H9 (cell line): Measurements from ENCODE around the gene LPP. TPM values are rescaled to one million over a fixed set of nuclear protein-coding genes. Genes with fewer than 3 reads are reported as not detected.
A peak's percentile ranks its signal among the peaks of the same experiment; 100 is the strongest.

Experiments used
- DNase-seq: peaks from one replicate; pipeline ENCODE4 v3.0.0-alpha.2; 2017
- H2AFZ ChIP-seq: one replicate; pipeline ENCODE4 v1.6.1; 2013; ENCODE audit warnings: mild to moderate bottlenecking, low read length, control low read depth, moderate library complexity
- H2AK5ac ChIP-seq: 2 replicates; pipeline ENCODE4 v1.6.1; 2013; ENCODE audit warnings: low read length, control low read depth, mixed read lengths; ENCODE audit not compliant: insufficient read length
- H2BK120ac ChIP-seq: one replicate; pipeline ENCODE4 v1.6.1; 2013; ENCODE audit warnings: low read depth, mild to moderate bottlenecking, low read length, control low read depth, inconsistent platforms; ENCODE audit not compliant: poor library complexity, severe bottlenecking
- H2BK12ac ChIP-seq: 2 replicates; pipeline ENCODE4 v1.6.1; 2013; ENCODE audit warnings: low read length, control low read depth, mixed read lengths, low read depth; ENCODE audit not compliant: insufficient read length
- H2BK15ac ChIP-seq: 2 replicates; pipeline ENCODE4 v1.6.1; 2013; ENCODE audit warnings: low read depth, low read length, control low read depth
- H2BK20ac ChIP-seq: one replicate; pipeline ENCODE4 v1.6.1; 2013; ENCODE audit warnings: low read depth, mild to moderate bottlenecking, low read length, control low read depth, inconsistent platforms; ENCODE audit not compliant: poor library complexity, severe bottlenecking
- H2BK5ac ChIP-seq: 2 replicates; pipeline ENCODE4 v1.6.1; 2013; ENCODE audit warnings: low read length, control low read depth, mixed read lengths; ENCODE audit not compliant: insufficient read length
- H3K14ac ChIP-seq: 2 replicates; pipeline ENCODE4 v1.6.1; 2013; ENCODE audit warnings: low read length, control low read depth; ENCODE audit not compliant: insufficient read depth
- H3K18ac ChIP-seq: 2 replicates; pipeline ENCODE4 v1.6.1; 2013; ENCODE audit warnings: low read depth, mild to moderate bottlenecking, mixed read lengths, low read length, control low read depth; ENCODE audit not compliant: insufficient read length
- H3K23ac ChIP-seq: 2 replicates; pipeline ENCODE4 v1.6.1; 2013; ENCODE audit warnings: low read length, control low read depth, mixed read lengths, low read depth; ENCODE audit not compliant: insufficient read length
- H3K23me2 ChIP-seq: 2 replicates; pipeline ENCODE4 v1.6.1; 2013; ENCODE audit warnings: low read depth, mild to moderate bottlenecking, mixed read lengths, low read length, control low read depth; ENCODE audit not compliant: insufficient read length, poor library complexity, severe bottlenecking
- H3K27ac ChIP-seq: 2 replicates; pipeline ENCODE4 v1.5.1; 2013; ENCODE audit warnings: low read length, control low read depth, mixed read lengths, low read depth; ENCODE audit not compliant: insufficient read length
- H3K27me3 ChIP-seq: 2 replicates; pipeline ENCODE4 v1.6.1; 2013; ENCODE audit warnings: low read length, control low read depth, inconsistent platforms; ENCODE audit not compliant: insufficient read depth
- H3K4ac ChIP-seq: 2 replicates; pipeline ENCODE4 v1.6.1; 2013; ENCODE audit warnings: low read depth, mild to moderate bottlenecking, control low read depth, inconsistent platforms, low read length, moderate library complexity
- H3K4me1 ChIP-seq: 2 replicates; pipeline ENCODE4 v1.6.1; 2013; ENCODE audit warnings: low read length, control low read depth, inconsistent platforms; ENCODE audit not compliant: insufficient read depth
- H3K4me2 ChIP-seq: 2 replicates; pipeline ENCODE4 v1.6.1; 2013; ENCODE audit warnings: low read length, control low read depth, mixed read lengths; ENCODE audit not compliant: insufficient read length, insufficient read depth
- H3K56ac ChIP-seq: 2 replicates; pipeline ENCODE4 v1.6.1; 2013; ENCODE audit warnings: low read depth, mild to moderate bottlenecking, mixed read lengths, low read length, control low read depth; ENCODE audit not compliant: insufficient read length
- H3K79me1 ChIP-seq: 2 replicates; pipeline ENCODE4 v1.6.1; 2013; ENCODE audit warnings: low read depth, mild to moderate bottlenecking, moderate library complexity, low read length, control low read depth, inconsistent platforms; ENCODE audit not compliant: insufficient read depth, poor library complexity, severe bottlenecking
- H3K79me2 ChIP-seq: 2 replicates; pipeline ENCODE4 v1.6.1; 2013; ENCODE audit warnings: low read length, control low read depth, inconsistent platforms; ENCODE audit not compliant: insufficient read depth
- H3K9ac ChIP-seq: 2 replicates; pipeline ENCODE4 v1.6.1; 2013; ENCODE audit warnings: low read length, control low read depth, mixed read lengths; ENCODE audit not compliant: insufficient read length; ENCODE audit errors: extremely low read depth
- H3K9me3 ChIP-seq: one replicate; pipeline ENCODE4 v1.6.1; 2013; ENCODE audit warnings: low read depth, low read length, inconsistent platforms; ENCODE audit not compliant: control insufficient read depth
- H3T11ph ChIP-seq: one replicate; pipeline ENCODE4 v1.6.1; 2013; ENCODE audit warnings: mild to moderate bottlenecking, low read length, control low read depth, inconsistent platforms
- H4K20me1 ChIP-seq: one replicate; pipeline ENCODE4 v1.6.1; 2013; ENCODE audit not compliant: control insufficient read depth, insufficient read length, insufficient read depth
- H4K5ac ChIP-seq: 2 replicates; pipeline ENCODE4 v1.6.1; 2013; ENCODE audit warnings: low read depth, mild to moderate bottlenecking, mixed read lengths, low read length, control low read depth; ENCODE audit not compliant: insufficient read length
- H4K8ac ChIP-seq: replicated peaks from 2 replicates; pipeline ENCODE4 v1.6.1; 2013; ENCODE audit warnings: low read length, control low read depth, mixed read lengths, low read depth; ENCODE audit not compliant: insufficient read length
- H4K91ac ChIP-seq: 2 replicates; pipeline ENCODE4 v1.6.1; 2013; ENCODE audit warnings: low read depth, mild to moderate bottlenecking, moderate library complexity, mixed read lengths, low read length, control low read depth; ENCODE audit not compliant: insufficient read length
- H3K27ac Mint-ChIP-seq, 3 experiments: 2 replicates in 2 of 3; 3 replicates in 1 of 3; pipeline ENCODE4 v1.8.0; 2020 to 2021; ENCODE audit warnings: mixed read lengths in 3 of 3, mild to moderate bottlenecking in 1 of 3, moderate library complexity in 1 of 3
- H3K27me3 Mint-ChIP-seq: 2 replicates; pipeline ENCODE4 v1.8.0; 2021; ENCODE audit warnings: low read depth, mild to moderate bottlenecking, moderate library complexity, mixed read lengths
- H3K36me3 Mint-ChIP-seq, 3 experiments: 2 replicates in 2 of 3; 3 replicates in 1 of 3; pipeline ENCODE4 v1.8.0; 2020 to 2021; ENCODE audit warnings: low read depth in 3 of 3, mixed read lengths in 3 of 3; ENCODE audit not compliant: insufficient read depth in 1 of 3
- H3K4me1 Mint-ChIP-seq, 2 experiments: 2 replicates each; pipeline ENCODE4 v1.8.0; 2020; ENCODE audit warnings: mixed read lengths in 2 of 2
- H3K4me3 Mint-ChIP-seq, 2 experiments: 2 replicates in 1 of 2; 3 replicates in 1 of 2; pipeline ENCODE4 v1.8.0; 2020 to 2021; ENCODE audit warnings: mild to moderate bottlenecking in 2 of 2, mixed read lengths in 2 of 2, moderate library complexity in 1 of 2
- H3K9me3 Mint-ChIP-seq, 2 experiments: 2 replicates in 1 of 2; 3 replicates in 1 of 2; pipeline ENCODE4 v1.8.0; 2020; ENCODE audit warnings: mild to moderate bottlenecking in 2 of 2, mixed read lengths in 2 of 2, moderate library complexity in 1 of 2
- CTCF ChIP-seq: fragments of 200-600 bp; sonication (generic); conservative IDR thresholded peaks from 3 replicates; pipeline ENCODE4 v1.8.0; 2021; ENCODE audit warnings: antibody characterized with exemption, mild to moderate bottlenecking
- WGBS: extraction: QIAGEN DNeasy Blood & Tissue Kit; methylation state at CpG from one replicate; pipeline ENCODE4 v1.1.7; 2013; ENCODE audit warnings: missing lambda C conversion rate, low lambda C conversion rate, mixed read lengths; ENCODE audit not compliant: insufficient read length; ENCODE audit errors: extremely low coverage; 5-methylcytosine and 5-hydroxymethylcytosine counted together
- total RNA-seq: library from RNA; stranded (reverse); gene quantifications from 2 replicates; pipeline ENCODE4 v1.2.1, GENCODE V29; 2021

Gene LPP
- total RNA-seq, 1 experiment from 2014 or later: 64.6 TPM

GRCh38 chr3:188157971-188158370 lies 4.0 kb downstream of the LPP start:
- Histone ChIP-seq H3K9me3 (no peaks in the 10 kb centered on the region), H2BK12ac (no peak overlapping the region), H2BK20ac (no peak overlapping the region), H3K4me2 (no peak overlapping the region), H3K9ac (no peak overlapping the region), H3K14ac (no peak overlapping the region), H2BK5ac (no peak overlapping the region), H3K79me2 (peaks cover 22% of the 10 kb centered on the region), H3K4ac (no peak overlapping the region), H3K56ac (no peak overlapping the region), H3K23me2 (peaks cover 11% of the 10 kb centered on the region), H2AFZ (no peak overlapping the region), H4K5ac (no peak overlapping the region), H2BK120ac (no peak overlapping the region), H3K23ac (no peak overlapping the region), H3K79me1 (no peaks in the 10 kb centered on the region), H4K20me1 (no peaks in the 10 kb centered on the region), H3K27ac (no peak overlapping the region), H2AK5ac (no peak overlapping the region), H2BK15ac (no peak overlapping the region), H3K4me1 (peaks cover 2% of the 10 kb centered on the region; the same call in 1 of the 2 replicates), H4K8ac (no peak overlapping the region), H4K91ac (no peak overlapping the region), H3T11ph (no peak overlapping the region), H3K27me3 (no peaks in the 10 kb centered on the region), H3K18ac (no peak overlapping the region)
- TF ChIP-seq CTCF: no peak
- Mint-ChIP-seq H3K27me3 (peaks cover 2% of the 10 kb centered on the region; the same call in 1 of the 2 replicates), H3K9me3 (no peaks in the 10 kb centered on the region; a peak in 1 of 5 replicates), H3K27ac (peak overlapping the region in 2 of 3 experiments; percentile 7 to 20; a peak in 3 of 7 replicates), H3K36me3 (peaks cover 0 to 2% (median 0%) of the 10 kb centered on the region in 3 experiments; a peak in 1 of 7 replicates), H3K4me1 (peaks cover 46 to 48% of the 10 kb centered on the region in 2 experiments), H3K4me3 (no peak overlapping the region)
- WGBS: no CpG with 5 or more reads among the region's 5 CpGs
- no peak for DNase-seq
